GM23248 (cell line): ENCODE measurements around the gene ADCY1.
"Not testable (repeated sequence)": the region's sequence is repeated elsewhere in the genome, so short reads cannot be mapped to it uniquely, and the experiment has no call there.

Experiments
- EZH2 ChIP-seq: fragments of 200-600 bp; sonication (generic); IDR thresholded peaks from 2 replicates; pipeline ENCODE4 v1.6.1; 2018; ENCODE audit warnings: antibody characterized with exemption, mild to moderate bottlenecking; ENCODE audit not compliant: insufficient read depth, poor library complexity, severe bottlenecking
- EZH2phosphoT487 ChIP-seq: fragments of 200-600 bp; sonication (generic); IDR thresholded peaks from 2 replicates; pipeline ENCODE4 v1.6.1; 2018; ENCODE audit warnings: antibody characterized with exemption, moderate library complexity, mild to moderate bottlenecking, low read depth; ENCODE audit not compliant: insufficient read depth

DNA sequence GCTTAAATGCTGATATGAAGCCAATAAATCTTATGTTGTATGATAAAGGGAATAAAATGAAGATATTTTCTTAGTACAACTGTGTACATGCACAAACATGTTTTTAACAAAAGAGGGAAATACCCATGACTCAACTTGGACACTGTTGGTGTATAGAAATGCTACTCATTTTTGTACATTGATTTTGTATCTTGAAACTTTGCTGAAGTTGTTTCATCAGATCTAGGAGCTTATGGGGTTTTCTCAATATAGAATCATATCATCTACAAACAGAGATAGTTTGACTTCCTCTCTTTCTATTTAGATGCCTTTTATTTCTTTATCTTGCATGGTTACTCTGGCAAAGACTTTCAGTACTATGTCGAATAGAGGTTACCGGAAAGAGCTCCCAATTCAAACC is 25.3 kb upstream of the ADCY1 start:
- not testable (repeated sequence) for TF ChIP-seq EZH2, EZH2phosphoT487
